Spinal cord (tissue), 10 donors: Measurements from ENCODE around the gene STPG4. TPM values are rescaled to one million over a fixed set of nuclear protein-coding genes. Genes with fewer than 3 reads are reported as not detected.

Experiments
- DNase-seq, 6 donors: peaks; one replicate each; pipeline versions ENCODE4 v3.0.0 to v3.0.0-alpha.2; 2013 to 2015; ENCODE audit warnings: low spot score in 6 of 6, low read depth in 4 of 6
- H3K27ac ChIP-seq: one replicate; pipeline ENCODE4 v1.5.1; 2013; ENCODE audit warnings: low read depth, low read length, control low read depth
- H3K27me3 ChIP-seq: one replicate; pipeline ENCODE4 v1.6.1; 2013; ENCODE audit warnings: low read length; ENCODE audit not compliant: control insufficient read depth, insufficient read depth
- H3K36me3 ChIP-seq: one replicate; pipeline ENCODE4 v1.6.1; 2013; ENCODE audit warnings: low read length; ENCODE audit not compliant: control insufficient read depth, insufficient read depth
- H3K4me1 ChIP-seq: one replicate; pipeline ENCODE4 v1.6.1; 2013; ENCODE audit warnings: low read length; ENCODE audit not compliant: control insufficient read depth, insufficient read depth
- H3K4me3 ChIP-seq: one replicate; pipeline ENCODE4 v1.5.1; 2013; ENCODE audit warnings: low read depth, low read length, control low read depth
- H3K9me3 ChIP-seq: one replicate; pipeline ENCODE4 v1.6.1; 2013; ENCODE audit warnings: low read length; ENCODE audit not compliant: control insufficient read depth, insufficient read depth
- WGBS: methylation state at CpG from one replicate; pipeline ENCODE4 v1.1.5; 2013; ENCODE audit warnings: missing lambda C conversion rate; ENCODE audit not compliant: insufficient coverage; 5-methylcytosine and 5-hydroxymethylcytosine counted together
- polyA plus RNA-seq, 2 donors: library from polyadenylated mRNA; unstranded; fragments of 120-200 nt; gene quantifications; one replicate each; pipeline ENCODE4 v1.2.1, GENCODE V29; 2013; ENCODE audit not compliant: insufficient read length in 2 of 2
- total RNA-seq, 2 donors: library from RNA; depleted of rRNA in 1 of 2; stranded (reverse); fragments of 120-200 nt in 1 of 2; fragments of >200 nt in 1 of 2; gene quantifications; one replicate each; pipeline versions ENCODE4 v1.2.3 to v1.2.4, GENCODE V29; 2013 to 2014
- donor health status: healthy.

Gene STPG4
- total and polyA plus RNA-seq, 4 donors: 0.35 to 0.74 (median 0.44) TPM; not detected in 1

DNA sequence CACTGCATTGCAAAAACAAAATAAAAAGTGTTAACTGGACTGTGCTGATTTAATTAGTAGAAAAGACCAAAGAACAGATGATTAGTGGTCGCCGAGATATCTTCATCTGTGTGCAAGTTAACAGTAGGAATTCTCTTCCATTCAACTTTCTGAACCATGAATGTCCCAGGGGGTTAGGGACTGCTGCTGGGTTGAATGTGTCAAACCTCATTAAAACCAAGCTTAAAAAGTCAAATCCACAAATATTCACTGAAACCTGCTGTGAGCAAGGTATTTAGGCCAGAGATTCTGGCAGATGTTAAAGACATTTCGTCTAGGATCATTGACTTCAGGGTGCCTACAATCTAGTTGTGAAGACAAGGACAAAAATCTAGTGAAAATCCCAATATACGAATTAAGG lies 58.7 kb downstream of the STPG4 start:
- Histone ChIP-seq H3K4me3 (no peak overlapping the region), H3K27ac (no peak overlapping the region), H3K9me3 (no peaks in the 10 kb centered on the region), H3K36me3 (no peaks in the 10 kb centered on the region), H3K27me3 (no peaks in the 10 kb centered on the region), H3K4me1 (peaks cover 5% of the 10 kb centered on the region)
- no CpG with 5 or more reads among the region's 4 CpGs for WGBS
- DNase-seq: peak in 2 of 6 donors; percentile 30 to 89

DNA sequence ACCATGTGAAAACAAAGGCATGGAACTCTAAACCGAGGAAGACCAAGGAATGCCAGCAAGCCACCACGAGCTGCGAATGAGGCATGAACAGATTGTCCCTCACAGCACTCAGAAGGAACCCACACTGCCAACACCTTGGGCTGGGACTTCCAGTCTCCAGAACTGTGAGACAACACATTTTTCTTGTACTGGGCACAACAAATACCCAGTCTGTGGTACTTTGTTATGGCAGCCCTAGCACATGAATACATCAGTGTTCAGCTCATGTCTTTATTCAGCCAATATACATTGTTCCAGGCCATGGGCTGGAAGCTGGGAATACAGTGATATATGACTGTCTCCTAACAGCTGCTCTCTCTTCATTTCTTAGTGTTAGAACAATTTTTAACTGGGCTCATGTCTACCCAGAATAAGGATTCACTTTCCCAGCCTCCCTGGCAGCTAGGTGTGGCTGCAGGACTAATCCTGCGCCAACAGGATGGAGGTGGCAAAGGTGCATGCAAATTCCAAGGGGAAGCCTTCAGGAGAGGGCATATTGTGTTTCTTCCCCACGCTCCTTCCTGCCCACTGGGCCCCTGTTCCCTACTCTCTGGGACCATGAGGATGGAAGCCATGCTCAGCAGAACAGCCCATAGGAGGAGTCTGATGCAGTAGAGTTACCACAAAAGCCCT lies 59.6 kb downstream of the STPG4 start:
- no peak overlapping the region for H3K27ac ChIP-seq
- peak in 1 of 6 donors; percentile 56 for DNase-seq

DNA sequence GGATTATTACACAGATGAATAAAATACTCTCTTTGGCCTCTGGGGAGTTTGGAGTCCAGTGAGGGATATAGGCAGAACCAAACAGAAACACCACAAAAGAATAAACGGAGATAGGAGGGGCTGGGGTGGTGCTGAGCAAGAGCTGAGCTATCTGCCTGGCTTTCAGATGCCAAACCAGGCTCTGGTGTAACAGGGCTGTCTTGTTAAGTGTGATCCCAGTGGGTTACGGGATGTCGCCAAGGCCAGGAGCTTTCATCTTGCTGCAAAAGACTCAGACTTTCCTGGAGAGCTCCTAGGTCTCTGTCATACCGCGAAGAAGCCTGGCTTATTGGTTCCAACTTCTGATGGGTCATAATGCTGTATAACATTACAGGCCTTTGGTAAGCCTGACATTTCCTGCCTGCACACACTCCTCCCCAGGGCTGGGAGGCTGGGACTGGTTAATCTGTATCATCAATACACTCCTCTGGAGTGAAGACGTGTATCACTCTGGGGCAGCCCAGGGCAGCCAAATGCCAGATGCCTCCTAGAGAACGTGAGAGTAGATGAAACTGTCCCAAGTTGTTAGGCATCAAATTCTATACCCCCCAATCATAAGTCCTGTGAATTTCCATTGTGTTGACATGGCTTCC lies 60.5 kb downstream of the STPG4 start:
- 100% methylated on average over 5 of the region's 7 CpGs for WGBS
- Histone ChIP-seq H3K27ac (no peak overlapping the region), H3K36me3 (no peaks in the 10 kb centered on the region), H3K27me3 (no peaks in the 10 kb centered on the region), H3K4me1 (peaks cover 8% of the 10 kb centered on the region), H3K9me3 (no peaks in the 10 kb centered on the region), H3K4me3 (no peak overlapping the region)
- DNase-seq: peak in 1 of 6 donors; percentile 1

More for the DNA sequence above, 59.6 kb downstream of the STPG4 start:
- H3K27me3 ChIP-seq: no peaks in the 10 kb centered on the region
- WGBS: 69% methylated on average over 4 of the region's 5 CpGs
- peaks cover 6% of the 10 kb centered on the region for H3K4me1 ChIP-seq
- H3K36me3 ChIP-seq: no peaks in the 10 kb centered on the region
- no peaks in the 10 kb centered on the region for H3K9me3 ChIP-seq
- H3K4me3 ChIP-seq: no peak overlapping the region

DNA sequence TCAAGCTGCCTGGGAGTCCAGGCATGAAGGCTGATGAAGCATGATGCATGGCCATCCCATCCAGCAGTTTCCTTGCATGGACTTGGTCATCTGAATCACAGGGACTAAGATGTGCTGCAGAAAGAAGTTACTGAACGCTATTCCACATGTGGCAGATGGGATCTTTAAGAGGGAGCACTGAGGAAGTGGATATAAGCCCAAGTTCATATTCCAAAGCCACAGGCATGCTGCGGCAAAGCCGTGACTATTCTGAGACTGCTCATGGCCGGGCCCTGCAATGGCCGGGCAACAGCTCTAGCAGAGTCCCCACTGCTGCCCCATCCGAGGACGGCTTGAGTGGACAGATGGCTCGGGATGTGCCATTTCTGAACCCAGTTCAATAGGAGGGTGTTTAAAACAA lies 61.5 kb downstream of the STPG4 start:
- peaks cover 15% of the 10 kb centered on the region for H3K4me1 ChIP-seq
- no peaks in the 10 kb centered on the region for H3K36me3 ChIP-seq

DNA sequence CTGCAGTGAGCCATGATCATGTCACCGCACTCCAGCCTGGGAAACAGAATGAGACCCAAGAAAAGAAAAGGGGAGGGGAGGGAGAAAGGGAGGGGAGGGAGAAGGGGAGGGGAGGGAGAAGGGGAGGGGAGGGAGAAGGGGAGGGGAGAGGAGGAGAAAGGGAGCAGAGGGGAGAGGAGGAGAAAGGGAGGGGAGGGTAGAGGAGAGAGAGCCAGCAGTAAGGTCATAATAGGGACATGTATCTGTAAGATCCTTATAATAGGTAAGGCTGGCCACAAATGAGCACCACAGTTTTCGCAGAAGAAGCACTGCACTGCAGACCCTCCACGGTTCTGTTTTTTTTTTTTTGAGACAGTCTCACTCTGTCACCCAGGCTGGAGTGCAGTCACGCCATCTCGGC lies 62.6 kb downstream of the STPG4 start:
- Histone ChIP-seq H3K4me1 (peaks cover 16% of the 10 kb centered on the region), H3K9me3 (no peaks in the 10 kb centered on the region), H3K27ac (no peak overlapping the region), H3K36me3 (no peaks in the 10 kb centered on the region), H3K27me3 (no peaks in the 10 kb centered on the region), H3K4me3 (no peak overlapping the region)
- no peak for DNase-seq
- 94% methylated on average over 2 of the region's 5 CpGs for WGBS

More for the DNA sequence above, 61.5 kb downstream of the STPG4 start:
- 99% methylated on average over 7 of the region's 8 CpGs for WGBS
- no peaks in the 10 kb centered on the region for H3K27me3 ChIP-seq
- no peak overlapping the region for H3K4me3 ChIP-seq
- H3K27ac ChIP-seq: no peak overlapping the region
- no peaks in the 10 kb centered on the region for H3K9me3 ChIP-seq
- no peak for DNase-seq

DNA sequence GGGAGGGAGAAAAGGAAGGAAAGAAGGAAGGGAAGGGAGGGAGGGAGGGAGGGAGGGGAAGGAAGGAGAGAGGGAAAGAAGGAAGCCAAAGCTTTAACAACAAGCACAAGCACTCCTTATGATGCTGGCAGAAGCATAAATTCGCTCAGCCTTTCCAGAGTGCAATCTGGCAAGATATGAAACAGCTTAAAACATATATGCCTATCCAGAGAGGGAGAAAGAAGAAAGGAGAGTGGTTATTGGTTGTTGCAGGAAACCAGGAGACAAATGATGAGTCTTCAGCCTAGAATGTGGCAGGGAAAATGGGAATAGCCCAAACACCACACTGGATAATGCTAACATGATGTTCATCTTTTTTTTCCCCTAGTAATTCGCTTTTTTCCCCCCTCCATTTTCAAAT lies 64.0 kb downstream of the STPG4 start:
- no peak overlapping the region for H3K27ac ChIP-seq
- H3K4me1 ChIP-seq: peaks cover 26% of the 10 kb centered on the region
- H3K27me3 ChIP-seq: no peaks in the 10 kb centered on the region
- no peaks in the 10 kb centered on the region for H3K36me3 ChIP-seq
- DNase-seq: peak in 2 of 6 donors; percentile 48 to 86
- H3K9me3 ChIP-seq: no peaks in the 10 kb centered on the region
- WGBS: no CpG with 5 or more reads among the region's 2 CpGs
- H3K4me3 ChIP-seq: no peak overlapping the region

DNA sequence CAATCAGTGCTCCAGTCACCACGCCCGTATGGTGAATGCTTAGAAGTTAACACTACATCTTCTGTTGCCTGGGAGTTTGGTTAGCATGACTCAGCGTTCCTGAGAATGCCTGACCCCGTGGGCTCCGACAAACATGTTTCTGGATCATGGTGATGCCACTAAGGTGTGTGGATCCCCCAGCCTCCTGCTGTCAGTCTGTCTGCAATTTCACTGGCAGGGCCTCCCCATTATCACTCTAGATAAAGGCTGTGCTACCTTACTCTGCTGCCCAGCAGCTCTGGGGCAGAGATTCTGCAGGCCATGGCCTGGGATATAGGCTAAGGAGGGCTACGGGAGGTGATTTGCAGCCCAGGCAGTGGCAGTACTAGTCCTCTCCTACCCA lies 66.0 kb downstream of the STPG4 start:
- no peak overlapping the region for H3K27ac ChIP-seq
- H3K27me3 ChIP-seq: no peaks in the 10 kb centered on the region
- no peak for DNase-seq
- H3K9me3 ChIP-seq: no peaks in the 10 kb centered on the region
- no peaks in the 10 kb centered on the region for H3K36me3 ChIP-seq
- peaks cover 32% of the 10 kb centered on the region for H3K4me1 ChIP-seq
- H3K4me3 ChIP-seq: no peak overlapping the region
- whole genome bisulfite sequencing: 78% methylated on average over 4 of the region's 6 CpGs

DNA sequence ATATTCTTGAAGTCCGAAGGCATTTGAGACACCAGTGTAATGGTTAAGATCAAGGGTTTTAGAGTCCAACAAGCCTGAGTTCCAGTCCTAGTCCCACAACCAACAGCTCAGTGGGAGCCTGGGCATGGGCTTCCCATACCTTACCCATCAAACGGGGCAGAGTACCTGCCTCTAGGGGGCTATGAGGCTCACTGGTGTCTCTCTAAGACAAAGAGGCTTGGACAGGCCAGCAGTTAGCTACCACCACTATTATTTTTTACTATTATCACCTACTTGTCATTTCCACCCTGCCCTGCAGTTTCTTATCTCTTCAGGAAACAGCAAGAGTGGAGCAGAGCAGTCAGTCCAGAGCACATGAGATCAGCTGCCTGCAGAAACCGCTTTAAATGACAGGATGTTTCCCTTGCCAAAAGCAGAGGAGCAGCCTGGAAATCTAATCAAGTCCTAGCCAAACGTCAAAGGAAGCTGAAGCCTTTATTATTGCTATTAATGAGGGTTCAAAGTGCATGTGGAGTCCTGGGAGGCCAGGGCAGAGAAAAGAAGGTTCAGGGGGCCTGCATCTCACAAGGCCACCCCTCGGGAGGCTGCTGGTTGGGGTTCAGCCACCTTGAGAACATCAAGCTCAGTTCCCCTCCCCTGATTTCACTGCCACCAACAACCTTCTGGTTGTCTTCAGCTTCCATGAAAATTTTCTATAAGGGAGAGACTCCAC lies 66.6 kb downstream of the STPG4 start:
- Histone ChIP-seq H3K36me3 (no peaks in the 10 kb centered on the region), H3K27ac (no peak overlapping the region), H3K27me3 (no peaks in the 10 kb centered on the region), H3K4me1 (peaks cover 37% of the 10 kb centered on the region), H3K4me3 (no peak overlapping the region), H3K9me3 (no peaks in the 10 kb centered on the region)
- 43% methylated on average over 4 of the region's 5 CpGs for WGBS
- DNase-seq: peak in 2 of 6 donors; percentile 41 to 54

DNA sequence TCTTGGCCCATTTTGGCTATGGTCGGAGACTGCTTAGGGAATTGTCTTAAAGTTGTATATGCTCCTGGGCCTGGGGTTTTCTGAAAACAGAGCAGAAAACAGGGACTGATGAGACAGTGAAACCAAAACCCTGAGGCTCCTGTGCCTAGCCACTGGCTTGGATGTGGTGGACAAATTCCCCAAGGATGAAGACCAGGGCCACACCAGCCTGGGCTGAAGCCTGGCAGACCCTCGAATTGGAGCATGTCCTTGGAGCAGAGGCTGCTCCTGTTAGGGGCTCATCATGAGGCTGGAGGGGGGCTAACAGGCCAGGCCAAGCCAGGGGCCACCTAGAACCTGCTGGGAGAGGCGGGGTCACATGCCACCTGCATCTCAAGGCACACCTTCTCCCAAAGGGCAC lies 68.1 kb downstream of the STPG4 start:
- no peaks in the 10 kb centered on the region for H3K27me3 ChIP-seq
- no peak overlapping the region for H3K27ac ChIP-seq
- no peak overlapping the region for H3K4me3 ChIP-seq
- peaks cover 41% of the 10 kb centered on the region for H3K4me1 ChIP-seq
- WGBS: 78% methylated on average over 2 of the region's 3 CpGs
- no peaks in the 10 kb centered on the region for H3K36me3 ChIP-seq
- H3K9me3 ChIP-seq: no peaks in the 10 kb centered on the region
- peak in 1 of 6 donors; percentile 2 for DNase-seq
